Loucy (cell line): ENCODE data around the gene OIT3.
"Not testable (repeated sequence)": the region's sequence is repeated elsewhere in the genome, so short reads cannot be mapped to it uniquely, and the experiment has no call there.

Source experiments
- H2AFZ ChIP-seq: fragments of 200-600 bp; sonication (generic); 2 replicates; pipeline ENCODE4 v1.6.0; 2016; ENCODE audit warnings: antibody characterized with exemption, mild to moderate bottlenecking, low read length, moderate library complexity
- H3F3A ChIP-seq: fragments of 200-600 bp; 2 replicates; pipeline ENCODE4 v1.6.0; 2016; ENCODE audit warnings: antibody characterized with exemption, low read depth, mild to moderate bottlenecking
- H3K27me3 ChIP-seq: fragments of 200-600 bp; sonication (generic); 2 replicates; pipeline ENCODE4 v1.6.1; 2014; ENCODE audit warnings: low read length, mild to moderate bottlenecking; ENCODE audit not compliant: insufficient read depth, poor library complexity, severe bottlenecking
- H3K36me3 ChIP-seq: fragments of 200-600 bp; sonication (generic); 2 replicates; pipeline ENCODE4 v1.6.1; 2016; ENCODE audit warnings: low read length; ENCODE audit not compliant: insufficient read depth
- H3K4me1 ChIP-seq: fragments of 200-600 bp; sonication (generic); 2 replicates; pipeline ENCODE4 v1.5.1; 2014; ENCODE audit warnings: low read length, mild to moderate bottlenecking; ENCODE audit not compliant: insufficient read depth, poor library complexity, severe bottlenecking
- H3K4me2 ChIP-seq: fragments of 200-600 bp; sonication (generic); 2 replicates; pipeline ENCODE4 v1.6.0; 2014; ENCODE audit warnings: antibody characterized with exemption, low read length, low read depth, mild to moderate bottlenecking; ENCODE audit not compliant: poor library complexity, severe bottlenecking
- H3K4me3 ChIP-seq: fragments of 200-600 bp; sonication (generic); 2 replicates; pipeline ENCODE4 v1.5.1; 2014; ENCODE audit warnings: low read length, mild to moderate bottlenecking, mixed read lengths; ENCODE audit not compliant: poor library complexity, severe bottlenecking
- H3K79me2 ChIP-seq: fragments of 200-600 bp; sonication (generic); 2 replicates; pipeline ENCODE4 v1.6.1; 2014; ENCODE audit warnings: low read length; ENCODE audit not compliant: insufficient read depth
- H3K9ac ChIP-seq: fragments of 200-600 bp; sonication (generic); 2 replicates; pipeline ENCODE4 v1.6.0; 2014; ENCODE audit warnings: mild to moderate bottlenecking, low read depth, low read length, moderate library complexity; ENCODE audit not compliant: poor library complexity, severe bottlenecking
- H3K9me2 ChIP-seq: fragments of 200-600 bp; sonication (generic); replicated peaks from 2 replicates; pipeline ENCODE4 v1.6.1; 2016; ENCODE audit warnings: low read depth, low read length, mixed read lengths
- H3K9me3 ChIP-seq: fragments of 200-600 bp; sonication (generic); 2 replicates; pipeline ENCODE4 v1.6.1; 2014; ENCODE audit warnings: mild to moderate bottlenecking, antibody characterized with exemption, low read length, low read depth; ENCODE audit not compliant: insufficient read depth
- H4K20me1 ChIP-seq: fragments of 200-600 bp; sonication (generic); 2 replicates; pipeline ENCODE4 v1.6.0; 2014; ENCODE audit warnings: antibody characterized with exemption, low read length, mild to moderate bottlenecking; ENCODE audit not compliant: insufficient read depth, poor library complexity, severe bottlenecking
- CTCF ChIP-seq: fragments of 200-600 bp; sonication (generic); conservative IDR thresholded peaks from 2 replicates; pipeline ENCODE4 v1.5.1; 2014; ENCODE audit warnings: mild to moderate bottlenecking, antibody characterized with exemption, low read length
- EZH2phosphoT487 ChIP-seq: fragments of 200-600 bp; IDR thresholded peaks from 2 replicates; pipeline ENCODE4 v1.6.1; 2018; ENCODE audit warnings: antibody characterized with exemption, mild to moderate bottlenecking, moderate library complexity, borderline replicate concordance

OIT3 gene

DNA sequence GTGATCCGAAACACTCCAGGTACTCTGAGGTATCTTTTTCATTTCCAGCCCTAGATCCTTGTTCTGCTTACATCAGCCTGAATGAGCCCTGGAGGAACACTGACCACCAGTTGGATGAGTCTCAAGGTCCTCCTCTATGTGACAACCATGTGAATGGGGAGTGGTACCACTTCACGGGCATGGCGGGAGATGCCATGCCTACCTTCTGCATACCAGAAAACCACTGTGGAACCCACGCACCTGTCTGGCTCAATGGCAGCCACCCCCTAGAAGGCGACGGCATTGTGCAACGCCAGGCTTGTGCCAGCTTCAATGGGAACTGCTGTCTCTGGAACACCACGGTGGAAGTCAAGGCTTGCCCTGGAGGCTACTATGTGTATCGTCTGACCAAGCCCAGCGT, 5.1 kb downstream of the OIT3 start:
- no peak overlapping the region for H3K9ac ChIP-seq
- H2AFZ ChIP-seq: no peak overlapping the region
- TF ChIP-seq EZH2phosphoT487: no peak
- TF ChIP-seq CTCF: no peak

DNA sequence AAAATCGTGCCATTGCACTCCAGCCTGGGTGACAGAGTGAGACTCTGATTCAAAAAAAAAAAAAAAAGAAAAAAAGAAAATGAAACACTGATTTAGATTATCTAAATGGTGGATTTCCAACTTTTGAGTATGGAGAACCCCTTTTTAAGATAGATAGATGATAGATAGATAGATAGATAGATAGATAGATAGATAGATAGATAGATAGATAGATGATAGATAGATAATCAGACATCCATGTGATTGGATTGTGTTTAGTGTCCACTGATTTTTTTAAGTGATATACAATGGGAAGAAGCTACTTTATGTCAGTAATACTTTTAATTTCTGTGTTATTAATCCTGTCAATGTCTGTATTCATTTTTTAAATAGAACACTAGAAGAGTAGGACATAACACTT, 6.0 kb downstream of the OIT3 start:
- no peak overlapping the region for H3K4me2 ChIP-seq
- no peaks in the 10 kb centered on the region for H3K27me3 ChIP-seq
- H3K9me2 ChIP-seq: no peaks in the 10 kb centered on the region
- no peaks in the 10 kb centered on the region for H3K9me3 ChIP-seq
- H3K79me2 ChIP-seq: no peaks in the 10 kb centered on the region
- no peak overlapping the region for H2AFZ ChIP-seq
- H3K4me1 ChIP-seq: no peaks in the 10 kb centered on the region
- H3K9ac ChIP-seq: no peak overlapping the region
- TF ChIP-seq CTCF (no peak), EZH2phosphoT487 (no peak)
- H3K36me3 ChIP-seq: no peaks in the 10 kb centered on the region
- no peaks in the 10 kb centered on the region for H4K20me1 ChIP-seq
- H3K4me3 ChIP-seq: no peak overlapping the region
- no peaks in the 10 kb centered on the region for H3F3A ChIP-seq

More for the DNA sequence above, 5.1 kb downstream of the OIT3 start:
- Histone ChIP-seq H3K9me2 (no peaks in the 10 kb centered on the region), H3K9me3 (no peaks in the 10 kb centered on the region), H3K4me1 (no peaks in the 10 kb centered on the region), H3F3A (no peaks in the 10 kb centered on the region), H3K79me2 (no peaks in the 10 kb centered on the region), H3K36me3 (no peaks in the 10 kb centered on the region), H3K4me3 (no peak overlapping the region), H3K4me2 (no peak overlapping the region), H4K20me1 (no peaks in the 10 kb centered on the region), H3K27me3 (no peaks in the 10 kb centered on the region)

- H3K36me3 ChIP-seq, H3K4me2 ChIP-seq, H3K9ac ChIP-seq, H4K20me1 ChIP-seq, H3K9me3 ChIP-seq, H2AFZ ChIP-seq, H3K9me2 ChIP-seq, H3F3A ChIP-seq, H3K27me3 ChIP-seq, H3K4me3 ChIP-seq, H3K79me2 ChIP-seq, H3K4me1 ChIP-seq: not testable (repeated sequence)
Observed at GRCh38 chr10:72903941-72904446, 10.5 kb downstream of the OIT3 start.

GRCh38 chr10:72904806-72905205, 11.3 kb downstream of the OIT3 start:
- Histone ChIP-seq H3K4me1 (no peaks in the 10 kb centered on the region), H3K27me3 (no peaks in the 10 kb centered on the region), H3K9me2 (no peaks in the 10 kb centered on the region), H3K9ac (no peak overlapping the region), H4K20me1 (no peaks in the 10 kb centered on the region), H3K36me3 (no peaks in the 10 kb centered on the region), H3K9me3 (no peaks in the 10 kb centered on the region), H3K4me3 (no peak overlapping the region), H3F3A (no peaks in the 10 kb centered on the region), H2AFZ (no peak overlapping the region), H3K4me2 (no peak overlapping the region), H3K79me2 (no peaks in the 10 kb centered on the region)
- TF ChIP-seq CTCF: no peak
- no peak for TF ChIP-seq EZH2phosphoT487
